Stimulated activated CD4-positive, alpha-beta T cell treated with anti-CD3 and anti-CD28 coated beads, Interleukin-15, amount 100 ng/mL, for 24 hours (primary cell): ENCODE data around the gene SBF2.
A peak's percentile ranks its signal among the peaks of the same experiment; 100 is the strongest.

ENCODE experiments used
- DNase-seq: peaks from one replicate; pipeline ENCODE4 v3.0.0-alpha.2; 2020

SBF2 gene

DNA sequence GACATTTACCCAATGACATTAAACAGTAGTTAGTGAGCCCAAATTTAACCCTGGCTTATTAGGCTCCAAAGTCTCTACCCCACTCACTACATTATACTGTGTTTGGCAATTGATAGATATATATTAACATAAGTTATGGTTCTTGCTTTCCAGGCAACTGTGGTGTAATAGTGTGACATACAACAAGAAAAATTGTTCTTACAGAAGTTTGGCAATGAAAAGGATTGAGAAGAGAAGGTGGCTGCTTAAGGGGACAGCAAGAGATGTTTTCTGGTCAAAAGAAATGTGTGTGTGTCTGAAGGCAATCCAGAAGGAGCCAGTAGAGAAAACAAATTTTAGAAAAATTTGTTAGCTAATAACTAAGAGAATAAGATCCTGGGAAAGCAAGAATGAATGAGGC lies 497.8 kb downstream of the SBF2 start:
- no peak for DNase-seq

DNA sequence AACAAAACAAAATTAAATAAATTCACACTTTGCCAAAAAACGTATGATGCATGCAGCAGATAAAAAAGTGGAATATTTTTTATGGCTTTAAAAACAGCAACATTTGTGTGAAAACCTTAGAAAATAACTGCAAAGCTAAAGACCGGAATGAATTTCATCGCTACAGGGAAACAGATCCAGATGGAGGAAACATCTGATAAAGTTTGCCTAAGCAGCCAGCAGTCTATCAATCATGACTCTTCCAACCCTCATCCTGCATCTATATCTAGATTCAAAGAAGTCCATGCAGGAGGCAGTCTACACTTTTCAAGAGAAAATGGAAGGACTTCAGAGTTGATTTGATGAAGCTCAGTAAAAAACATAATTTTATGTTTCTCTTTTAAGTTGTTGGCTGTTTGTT lies 503.3 kb downstream of the SBF2 start:
- DNase-seq, result no peak

DNA sequence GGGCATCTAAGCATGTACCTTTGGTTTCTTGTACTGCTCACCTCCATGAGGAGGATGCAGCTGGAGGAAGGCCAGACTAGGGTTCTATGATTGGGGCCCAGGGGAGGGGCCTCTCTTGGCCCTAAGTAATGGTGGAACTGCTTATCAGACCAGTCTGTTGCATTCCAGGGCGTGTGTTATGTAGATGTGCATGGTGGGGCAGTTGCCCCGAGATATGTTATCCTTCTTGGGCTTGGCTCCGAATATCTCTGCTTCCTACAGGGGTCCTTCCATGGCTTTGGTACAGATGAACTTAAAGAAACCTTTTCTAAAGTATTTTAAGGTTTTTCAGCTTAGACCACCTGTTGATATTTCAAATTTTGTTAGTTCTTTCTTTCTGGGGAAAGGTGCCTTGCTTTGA lies 504.1 kb downstream of the SBF2 start:
- DNase-seq, result no peak

DNA sequence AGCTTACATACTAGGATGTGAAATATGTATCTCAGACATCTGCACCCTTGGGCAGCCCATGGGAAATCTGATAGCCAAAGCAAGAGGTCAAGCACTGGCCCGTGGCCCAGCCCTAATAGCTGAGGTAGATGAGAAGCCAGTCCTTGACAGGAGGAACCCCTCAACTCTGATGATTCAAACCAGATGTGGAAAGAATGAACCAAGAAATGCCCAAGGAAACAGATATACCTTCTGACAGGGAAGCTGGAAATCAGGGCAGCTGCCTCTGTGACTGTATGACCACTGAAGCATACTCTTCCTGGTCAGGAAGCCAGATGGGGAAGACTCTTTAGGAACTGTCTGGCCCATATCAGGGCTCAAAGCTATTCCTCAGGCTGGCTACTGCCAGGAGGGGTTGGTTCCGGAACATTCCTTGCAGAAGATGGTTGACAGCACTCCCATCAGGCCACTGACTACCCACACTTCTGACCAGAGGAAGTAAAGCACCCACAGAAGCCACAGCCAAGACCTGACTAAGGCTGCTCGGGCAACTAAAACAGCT lies 506.0 kb downstream of the SBF2 start:
- no peak for DNase-seq

DNA sequence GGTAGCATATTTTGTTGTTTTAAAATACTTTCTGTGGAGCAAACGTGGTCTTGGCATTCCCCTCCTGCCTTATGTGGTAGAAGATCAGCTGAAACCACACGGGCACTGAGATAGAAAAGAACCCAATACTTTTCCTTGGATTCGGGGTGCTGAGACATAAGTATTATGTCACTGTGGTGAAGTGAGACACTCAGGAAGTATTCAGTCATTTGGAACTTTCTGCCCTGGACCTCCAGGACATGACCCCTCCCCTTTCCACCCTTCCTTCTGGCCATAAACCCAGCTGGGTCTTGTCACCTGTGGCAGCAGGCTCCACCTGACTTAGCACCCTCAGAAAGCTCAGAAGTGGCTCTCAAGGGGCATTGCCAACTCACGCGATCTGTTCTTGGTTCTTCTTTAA lies 506.8 kb downstream of the SBF2 start:
- no peak for DNase-seq

DNA sequence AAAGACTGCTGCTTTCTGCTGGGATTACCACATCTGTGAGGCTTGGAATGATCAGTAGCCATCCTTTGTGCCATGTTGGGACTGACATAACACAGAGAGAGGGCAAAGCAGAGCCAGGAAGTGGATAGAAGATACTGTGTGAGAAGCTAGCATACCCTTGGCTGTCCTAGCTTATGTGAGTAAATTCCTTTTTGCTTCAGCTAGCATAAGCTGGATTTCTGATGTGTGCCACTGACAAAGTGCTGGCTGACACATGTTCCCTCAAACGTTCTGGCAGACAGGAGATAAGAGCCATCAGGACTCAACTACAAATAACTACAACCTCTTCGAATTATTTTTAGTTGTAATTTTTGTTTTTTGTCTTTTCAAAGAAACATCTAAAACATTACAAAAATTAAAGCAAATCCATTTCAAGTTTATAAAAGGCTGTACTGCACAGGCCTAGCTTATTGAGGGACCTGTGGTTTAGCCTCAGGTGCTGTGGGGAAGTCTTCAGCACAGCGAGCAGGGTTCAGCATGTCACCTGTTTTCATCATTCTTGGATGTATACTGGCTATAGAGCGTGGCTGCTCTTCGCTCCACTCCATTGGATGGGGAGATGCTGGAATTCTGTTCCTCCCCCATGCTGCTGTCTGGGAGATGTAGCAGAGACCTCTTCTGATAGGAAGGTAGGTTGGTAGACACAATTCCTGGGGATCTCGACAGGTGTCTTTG lies 509.3 kb downstream of the SBF2 start:
- no peak for DNase-seq

DNA sequence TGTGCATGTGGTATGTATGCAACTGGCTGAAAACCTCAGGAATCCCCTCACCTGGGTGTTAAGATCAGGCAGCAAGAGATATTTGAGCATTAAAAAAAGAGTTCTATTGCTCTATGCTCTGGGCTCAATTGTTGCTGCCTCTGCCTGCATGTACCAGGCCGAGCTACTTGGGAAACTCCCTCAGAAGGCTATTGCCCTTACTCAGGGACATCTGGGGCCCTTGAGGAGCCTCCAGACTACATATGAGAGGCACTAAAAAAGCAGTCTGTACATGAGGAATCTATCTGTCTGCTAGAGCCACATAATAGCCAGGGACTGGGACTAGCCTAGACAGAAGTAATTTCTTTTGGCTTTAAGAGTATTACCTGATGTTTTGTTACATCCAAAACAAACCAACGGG lies 510.0 kb downstream of the SBF2 start:
- DNase-seq, result no peak

DNA sequence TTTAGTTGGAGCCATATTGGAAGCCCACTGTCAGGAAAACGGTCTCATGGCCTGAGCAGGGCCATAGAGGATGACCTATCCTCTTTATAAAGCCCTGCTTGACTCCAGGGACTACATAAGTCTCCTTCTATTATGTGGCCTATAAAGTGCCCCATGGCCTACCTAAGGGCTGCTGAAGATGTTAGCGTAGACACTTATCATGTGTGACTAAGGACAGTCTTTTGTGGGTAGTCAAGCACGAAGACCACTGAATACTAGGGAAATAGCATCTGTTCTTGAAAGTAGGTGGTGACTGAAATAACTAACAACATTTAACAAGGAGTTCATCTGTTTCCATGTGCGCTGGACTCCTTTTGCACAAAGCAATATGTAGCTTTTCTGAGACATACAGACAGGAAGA lies 513.1 kb downstream of the SBF2 start:
- no peak for DNase-seq

DNA sequence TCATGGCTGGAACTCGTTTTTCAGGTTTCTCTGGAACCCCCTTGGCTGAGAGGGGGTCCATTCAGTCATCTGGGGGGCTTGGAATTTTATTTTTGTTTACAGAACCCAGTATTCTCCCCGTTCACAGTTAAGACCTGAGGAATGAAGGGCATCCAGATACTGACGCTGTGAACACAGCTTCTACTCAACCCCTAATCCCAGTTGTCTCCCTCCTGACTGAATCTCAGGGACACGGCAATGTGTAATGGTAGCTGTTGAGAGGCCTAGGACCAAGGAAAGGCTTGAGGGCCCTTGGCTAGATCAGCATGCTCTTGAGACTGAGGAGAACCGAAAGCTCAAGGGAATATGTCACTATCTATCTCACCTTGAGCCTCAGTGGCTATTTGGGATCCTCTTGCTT lies 516.5 kb downstream of the SBF2 start:
- DNase-seq, result no peak

DNA sequence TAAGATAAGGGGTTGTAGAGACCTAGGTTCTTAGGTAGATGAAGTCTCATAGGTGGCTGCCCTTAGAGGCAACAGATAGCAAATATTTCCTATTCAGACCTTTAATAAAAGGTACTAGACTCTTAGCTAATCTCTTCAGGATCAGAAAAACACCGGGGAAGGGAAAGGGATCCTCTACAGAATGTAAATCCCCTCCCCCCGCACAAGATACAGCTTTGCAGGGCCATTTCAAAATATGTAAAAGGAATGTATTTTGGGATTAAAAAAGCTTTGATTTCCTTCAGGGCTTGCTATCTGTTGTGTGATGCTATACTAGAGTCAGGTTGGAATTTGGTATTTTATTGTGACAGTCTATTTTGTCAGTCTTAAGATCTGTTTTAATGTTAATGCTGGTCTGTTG lies 517.0 kb downstream of the SBF2 start:
- no peak for DNase-seq

DNA sequence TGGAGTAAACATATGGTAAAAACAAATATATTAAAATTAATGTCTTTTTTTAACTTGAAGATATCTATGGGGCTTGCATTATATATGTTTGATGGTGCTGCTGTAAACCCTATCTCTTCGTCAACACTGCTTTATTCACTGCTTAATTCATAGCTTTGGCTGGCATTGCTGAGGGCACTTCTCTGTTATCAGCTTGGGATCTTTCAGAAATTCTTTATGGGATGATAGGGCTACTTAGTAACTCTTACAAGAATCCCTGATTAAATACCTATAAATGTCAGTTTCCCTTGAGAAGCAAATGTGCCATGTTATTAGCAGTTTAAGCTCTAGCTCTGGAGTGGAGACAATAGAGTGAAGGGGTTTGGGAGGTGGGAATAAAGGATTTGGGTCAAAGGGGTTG lies 517.8 kb downstream of the SBF2 start:
- DNase-seq, result no peak

DNA sequence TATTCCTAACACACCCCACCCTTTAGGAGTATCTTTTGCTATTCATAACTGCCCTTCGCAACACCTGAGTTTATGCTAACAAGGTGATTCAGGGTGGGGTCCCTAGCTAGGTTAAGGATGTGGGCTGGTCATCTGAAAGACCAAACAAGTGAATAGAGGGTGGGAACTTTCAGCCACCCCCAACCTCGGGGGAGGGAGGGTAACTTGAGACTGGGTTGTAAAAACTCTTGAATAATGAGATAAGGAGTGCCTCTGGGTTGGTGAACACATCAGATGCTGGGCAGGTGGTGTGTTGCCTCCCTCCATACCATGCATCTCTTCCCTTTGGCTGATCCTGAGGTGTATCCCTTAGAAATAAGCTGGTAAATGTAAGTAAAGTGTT lies 518.6 kb downstream of the SBF2 start:
- no peak for DNase-seq

DNA sequence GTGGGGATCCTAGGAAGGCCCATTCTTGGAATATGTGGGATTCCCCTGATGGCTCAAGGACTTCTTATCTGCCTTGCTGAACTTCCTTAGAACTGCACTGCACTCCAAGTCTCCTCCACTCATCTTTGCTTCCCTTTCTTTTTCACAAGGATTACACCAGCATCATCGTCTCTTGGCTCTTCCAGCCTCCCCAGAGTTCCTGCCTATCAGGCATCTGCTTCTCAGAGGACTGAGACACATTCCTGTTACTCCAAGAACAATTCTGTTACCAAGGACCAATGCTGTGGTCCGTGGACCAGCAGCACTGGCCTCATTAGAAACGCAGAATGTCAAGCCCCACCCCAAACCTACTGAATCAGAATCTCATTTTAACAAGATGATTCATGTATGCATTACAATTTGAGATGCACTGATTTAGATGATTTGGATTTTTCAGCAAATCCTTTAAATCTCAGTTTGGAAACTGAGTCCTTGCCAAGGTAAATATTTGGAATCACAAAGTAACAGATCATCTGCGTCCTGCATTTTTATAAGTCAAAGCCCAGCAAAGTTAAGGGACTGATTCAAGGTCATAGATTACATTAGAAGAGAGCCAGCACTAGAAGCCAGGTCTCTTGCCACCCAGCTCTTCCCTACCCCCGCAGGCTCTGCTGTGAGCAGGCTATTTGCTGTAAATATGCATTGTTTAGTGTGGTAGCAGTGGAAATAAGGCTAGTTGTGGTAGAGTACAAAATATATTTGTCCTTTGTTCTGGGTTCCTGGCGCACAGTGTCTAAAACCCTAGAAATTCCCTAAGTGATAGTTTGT lies 519.2 kb downstream of the SBF2 start:
- DNase-seq, result no peak

DNA sequence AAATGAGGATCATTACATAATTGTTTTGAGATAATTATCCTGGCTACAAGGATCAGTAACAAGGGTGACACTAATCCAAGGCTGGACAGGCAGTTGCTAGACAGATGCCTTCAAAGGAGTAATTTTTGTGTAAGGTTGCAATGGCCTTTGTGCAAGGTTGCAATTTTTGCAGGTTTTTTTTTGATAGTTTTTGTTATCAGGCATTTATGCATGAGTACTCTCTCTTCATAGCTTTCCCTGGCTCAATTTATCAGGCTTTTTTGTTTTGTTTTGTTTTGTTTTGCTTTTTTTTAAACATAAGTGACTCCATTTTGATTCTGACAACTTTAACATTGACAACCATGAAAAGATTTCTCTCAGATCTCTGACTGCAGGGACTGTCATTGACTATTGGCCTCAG lies 519.9 kb downstream of the SBF2 start:
- no peak for DNase-seq

DNA sequence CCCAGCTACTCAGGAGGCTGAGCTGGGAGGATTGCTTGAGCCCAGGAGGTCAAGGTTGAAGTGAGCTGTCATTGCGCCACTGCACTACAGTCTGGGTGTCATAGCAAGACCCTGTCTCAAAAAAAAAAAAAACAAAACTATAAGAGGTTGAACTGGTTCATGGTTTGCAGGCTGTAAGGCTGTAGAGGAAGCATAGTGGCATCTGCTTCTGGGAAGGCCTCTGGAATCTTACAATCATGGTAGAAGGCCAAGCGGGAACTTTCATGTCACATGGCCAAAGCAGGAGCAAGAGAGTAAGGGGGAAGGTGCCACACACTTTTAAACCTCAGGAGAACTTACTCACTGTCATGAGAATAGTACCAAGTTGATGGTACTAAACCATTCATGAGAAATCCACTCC lies 520.5 kb downstream of the SBF2 start:
- DNase-seq, result no peak

DNA sequence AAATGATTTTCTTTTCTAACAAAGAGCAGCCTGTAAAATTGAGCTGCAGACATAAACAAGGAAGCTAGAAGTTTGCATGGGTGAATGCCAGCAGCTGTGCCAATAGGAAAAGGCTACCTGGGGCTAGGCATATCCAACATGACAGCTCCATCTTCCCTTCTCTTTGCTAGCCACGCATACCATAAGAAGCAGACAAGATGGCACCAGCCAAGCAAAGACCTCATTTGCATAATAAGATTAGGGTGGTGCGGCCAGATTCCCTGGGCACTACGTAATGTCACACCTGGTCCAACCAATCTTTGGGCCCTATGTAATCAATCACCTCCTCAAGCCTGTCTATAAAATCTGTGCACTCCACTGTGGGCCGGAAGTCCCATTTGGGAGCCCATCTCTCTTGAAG lies 521.8 kb downstream of the SBF2 start:
- DNase-seq, result no peak

DNA sequence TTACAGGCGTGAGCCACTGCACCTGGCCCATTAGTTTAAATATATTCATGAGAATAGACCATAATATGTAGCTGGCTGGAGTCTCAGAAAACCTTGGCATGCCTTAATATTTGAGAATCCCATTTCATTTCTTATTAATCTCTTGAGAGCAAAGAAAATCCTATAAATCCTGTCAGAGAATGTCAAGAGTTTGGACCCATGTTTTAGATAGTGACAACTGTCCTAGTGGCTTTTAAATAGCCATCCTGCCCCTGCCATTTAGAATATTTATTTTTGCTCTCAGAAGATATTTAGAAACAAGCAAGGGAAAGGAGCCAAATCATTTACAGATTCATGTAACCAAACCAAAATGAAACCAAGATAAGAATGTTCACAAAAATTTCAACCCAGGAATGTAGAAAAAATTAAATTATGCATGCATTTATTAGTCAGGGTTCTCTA lies 522.9 kb downstream of the SBF2 start:
- DNase-seq, result no peak

DNA sequence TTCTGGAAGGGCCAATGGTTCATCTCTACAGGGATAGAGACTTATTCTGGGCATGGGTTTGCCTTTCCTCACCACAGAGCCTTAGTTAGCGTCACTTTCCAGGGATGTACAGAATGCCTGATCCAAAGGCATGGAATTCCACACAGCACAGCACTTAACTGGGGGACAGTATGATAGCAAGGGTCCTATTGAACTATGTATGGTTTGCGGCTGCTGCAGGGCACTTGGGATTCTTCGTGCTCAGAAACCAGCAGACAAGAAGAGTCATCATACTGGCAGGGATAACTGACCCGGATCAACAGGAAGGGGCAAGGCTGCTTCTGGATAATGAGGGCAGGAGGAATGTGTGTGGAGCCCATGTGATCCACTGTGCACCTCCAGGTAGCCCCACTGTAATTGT lies 524.4 kb downstream of the SBF2 start:
- DNase-seq, result no peak

DNA sequence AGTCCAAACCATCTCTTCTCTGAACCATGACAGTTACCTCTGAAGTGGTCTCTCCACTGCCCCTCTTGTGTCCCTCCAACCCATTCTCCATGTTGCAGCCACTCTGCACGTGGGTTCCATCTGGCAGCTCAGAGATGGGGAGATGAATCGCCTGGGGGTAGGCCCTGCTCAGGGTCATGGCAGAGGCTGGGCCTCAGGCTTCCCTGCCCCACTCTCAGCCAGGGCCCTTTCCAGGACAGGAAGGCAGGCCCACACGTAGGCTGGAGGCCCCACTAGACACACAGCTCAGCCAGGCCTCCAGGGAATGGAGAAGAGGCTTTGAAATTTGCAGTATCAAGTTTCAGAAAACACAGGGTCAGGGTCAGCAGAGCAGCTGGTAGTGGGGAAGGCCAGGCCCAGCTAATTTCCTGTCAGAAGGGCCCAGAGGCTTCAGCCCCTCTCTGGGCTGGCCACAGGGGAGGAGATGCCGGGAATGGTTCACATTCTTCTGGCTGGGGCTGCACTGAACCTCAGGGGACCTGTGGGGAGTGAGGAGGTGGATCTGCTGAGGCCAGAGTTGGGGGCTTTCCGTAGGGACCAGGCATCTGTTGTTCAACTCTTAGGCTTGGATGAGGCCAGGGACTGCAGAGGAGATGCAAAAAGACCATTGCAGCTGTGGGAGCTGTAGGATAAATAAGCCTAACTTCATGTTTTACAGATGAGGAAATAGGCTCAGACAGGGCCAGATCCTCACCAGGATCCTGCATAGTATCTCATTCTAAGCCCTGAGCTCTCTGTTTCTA lies 528.5 kb downstream of the SBF2 start:
- no peak for DNase-seq

DNA sequence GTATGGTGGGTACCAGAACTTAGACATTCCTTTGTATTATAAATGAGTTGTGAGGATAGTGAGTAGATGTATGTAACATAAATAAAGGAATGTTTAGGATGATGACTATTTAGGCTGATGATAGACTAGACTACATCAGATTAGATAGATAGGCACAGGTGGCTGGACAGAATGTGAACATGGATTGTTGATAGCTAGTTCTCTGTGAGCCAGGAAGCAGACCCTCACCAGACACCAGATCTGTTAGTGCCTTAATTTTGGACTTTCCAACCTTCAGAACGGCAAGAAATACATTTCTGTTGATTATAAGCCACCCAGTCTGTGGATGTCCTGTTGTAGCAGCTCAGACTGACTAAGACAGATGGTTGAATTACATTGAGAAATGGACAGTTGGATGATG lies 530.7 kb downstream of the SBF2 start:
- no peak for DNase-seq

DNA sequence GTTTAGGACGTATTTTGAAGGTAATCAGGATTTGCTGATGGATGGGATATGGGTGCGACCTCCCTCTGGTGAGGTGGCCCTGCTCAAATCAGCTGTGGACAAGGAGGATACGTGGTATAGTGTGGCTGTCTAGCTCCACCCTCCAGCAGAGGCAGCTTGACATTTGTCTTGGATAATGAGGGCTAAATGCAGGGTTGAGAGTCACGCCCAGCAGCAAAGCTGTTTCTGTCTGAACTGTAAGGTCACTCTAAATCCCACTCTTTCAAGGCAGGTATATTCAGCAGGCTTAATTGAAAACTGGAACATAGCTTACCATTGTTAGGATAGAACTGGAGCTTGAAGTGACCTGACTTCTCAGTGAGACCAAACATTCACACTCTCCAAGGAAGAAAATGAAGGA lies 531.5 kb downstream of the SBF2 start:
- DNase-seq, result no peak

DNA sequence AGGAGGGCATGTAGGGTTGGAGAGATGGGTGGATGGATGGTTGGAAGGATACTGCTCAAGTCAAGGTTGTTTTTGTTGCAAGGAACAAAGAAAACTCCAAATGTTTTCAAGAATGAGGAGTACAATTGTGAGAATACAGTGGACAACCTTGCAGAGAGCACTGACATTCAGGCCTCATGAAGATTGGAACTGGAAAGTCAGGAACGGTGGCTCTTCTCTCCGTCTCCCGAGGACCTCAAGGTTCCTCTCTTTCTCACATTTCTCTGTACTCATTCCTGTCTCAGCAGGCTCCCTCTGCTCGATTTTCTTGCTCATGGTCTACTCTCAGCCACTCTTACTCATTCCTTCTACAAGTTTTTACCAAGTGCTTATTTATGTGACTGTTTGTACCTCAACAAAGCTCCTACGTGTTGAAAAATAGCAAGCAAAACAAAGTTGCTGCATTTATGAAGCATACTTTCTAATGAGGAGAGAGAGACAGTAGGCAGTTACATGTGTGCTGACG lies 532.5 kb downstream of the SBF2 start:
- no peak for DNase-seq

DNA sequence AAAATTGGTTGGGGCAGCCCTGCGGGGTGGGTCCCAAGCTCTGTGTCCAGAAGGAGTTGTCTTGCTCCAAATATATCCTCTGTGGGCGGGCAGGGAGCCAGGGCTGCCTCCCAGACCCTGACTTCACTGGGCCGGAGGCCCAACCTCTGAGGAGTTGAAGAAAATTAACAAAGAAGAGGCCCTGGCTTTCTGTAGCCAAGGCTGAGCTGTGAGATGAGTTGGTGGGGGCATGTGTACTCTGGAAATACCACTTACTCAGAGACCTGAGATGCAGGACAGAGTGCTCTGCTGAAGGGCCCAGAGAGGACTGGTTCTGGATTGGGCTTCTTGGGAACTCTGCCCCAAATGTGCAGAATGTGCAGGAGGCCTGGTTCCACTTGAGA lies 533.8 kb downstream of the SBF2 start:
- peak; percentile 11 for DNase-seq
